ENCODE measurements around the gene GPR39.

GPR39 gene

GRCh38 chr2:132419941-132420340 lies 3.3 kb downstream of the GPR39 start:
- Histone ChIP-seq H3K4me2 (ENCODE audit: low read length) (no peak overlapping the region), H3K79me2 (ENCODE audit: control insufficient read depth, low read length) (no peaks in the 10 kb centered on the region), H3K9me2 (replicated peaks; ENCODE audit: control insufficient read depth, low read length) (no peaks in the 10 kb centered on the region), H3K36me3 (ENCODE audit: control insufficient read depth, low read length) (no peaks in the 10 kb centered on the region), H3K9me3 (ENCODE audit: control insufficient read depth, insufficient read depth, low read length) (no peaks in the 10 kb centered on the region), H3K27ac (ENCODE audit: low read depth, low read length) (no peak overlapping the region), H3K4me1 (ENCODE audit: control insufficient read depth, low read length) (no peaks in the 10 kb centered on the region), H3F3A (ENCODE audit: control insufficient read depth, insufficient read depth) (no peaks in the 10 kb centered on the region), H3K4me3 (ENCODE audit: low read length) (no peak overlapping the region), H3K27me3 (ENCODE audit: control insufficient read depth, low read length) (peaks cover 4% of the 10 kb centered on the region; the same call in 1 of the 2 replicates), H4K20me1 (ENCODE audit: control insufficient read depth, insufficient read depth, low read depth, low read length) (no peaks in the 10 kb centered on the region)
- no peak for TF ChIP-seq CTCF (IDR thresholded peaks at IDR 0.05; ENCODE audit: low read depth, low read length, poor library complexity, severe bottlenecking)
- TF ChIP-seq EZH2phosphoT487 (IDR thresholded peaks at IDR 0.05; ENCODE audit: borderline replicate concordance, low read length) = no peak

- Histone ChIP-seq H3K79me2 (ENCODE audit: control insufficient read depth, low read length) (no peaks in the 10 kb centered on the region), H3K27ac (ENCODE audit: low read depth, low read length) (no peak overlapping the region), H3F3A (ENCODE audit: control insufficient read depth, insufficient read depth) (no peaks in the 10 kb centered on the region), H4K20me1 (ENCODE audit: control insufficient read depth, insufficient read depth, low read depth, low read length) (no peaks in the 10 kb centered on the region), H3K9me3 (ENCODE audit: control insufficient read depth, insufficient read depth, low read length) (no peaks in the 10 kb centered on the region), H3K4me3 (ENCODE audit: low read length) (no peak overlapping the region), H3K36me3 (ENCODE audit: control insufficient read depth, low read length) (no peaks in the 10 kb centered on the region), H3K4me1 (ENCODE audit: control insufficient read depth, low read length) (no peaks in the 10 kb centered on the region), H3K27me3 (ENCODE audit: control insufficient read depth, low read length) (no peaks in the 10 kb centered on the region), H3K4me2 (ENCODE audit: low read length) (no peak overlapping the region), H3K9me2 (replicated peaks; ENCODE audit: control insufficient read depth, low read length) (no peaks in the 10 kb centered on the region)
- no peak for TF ChIP-seq CTCF (IDR thresholded peaks at IDR 0.05; ENCODE audit: low read depth, low read length, poor library complexity, severe bottlenecking)
- no peak for TF ChIP-seq EZH2phosphoT487 (IDR thresholded peaks at IDR 0.05; ENCODE audit: borderline replicate concordance, low read length)
These were observed 4.5 kb downstream of the GPR39 start for GRCh38 chr2:132420816-132421805.

GRCh38 chr2:132422736-132423135 lies 6.1 kb downstream of the GPR39 start:
- no peak overlapping the region for H3K4me2 ChIP-seq (ENCODE audit: low read length)
- H3K36me3 ChIP-seq (ENCODE audit: control insufficient read depth, low read length) = no peaks in the 10 kb centered on the region
- H3K27ac ChIP-seq (ENCODE audit: low read depth, low read length) = no peak overlapping the region
- no peaks in the 10 kb centered on the region for H3F3A ChIP-seq (ENCODE audit: control insufficient read depth, insufficient read depth)
- no peaks in the 10 kb centered on the region for H3K9me3 ChIP-seq (ENCODE audit: control insufficient read depth, insufficient read depth, low read length)
- TF ChIP-seq EZH2phosphoT487 (IDR thresholded peaks at IDR 0.05; ENCODE audit: borderline replicate concordance, low read length) (no peak), CTCF (IDR thresholded peaks at IDR 0.05; ENCODE audit: low read depth, low read length, poor library complexity, severe bottlenecking) (no peak)
- no peaks in the 10 kb centered on the region for H4K20me1 ChIP-seq (ENCODE audit: control insufficient read depth, insufficient read depth, low read depth, low read length)
- H3K27me3 ChIP-seq (ENCODE audit: control insufficient read depth, low read length) = no peaks in the 10 kb centered on the region
- H3K4me3 ChIP-seq (ENCODE audit: low read length) = no peak overlapping the region
- no peaks in the 10 kb centered on the region for H3K9me2 ChIP-seq (replicated peaks; ENCODE audit: control insufficient read depth, low read length)
- no peaks in the 10 kb centered on the region for H3K4me1 ChIP-seq (ENCODE audit: control insufficient read depth, low read length)
- H3K79me2 ChIP-seq (ENCODE audit: control insufficient read depth, low read length) = no peaks in the 10 kb centered on the region
